HEK293 (cell line): Measurements from ENCODE around the gene RAB7A.

Experiments used
- BCL11A ChIP-seq: fragments of 450-650 bp; formaldehyde crosslinking; IDR thresholded peaks from 2 replicates; pipeline ENCODE4 v1.5.1; 2016; ENCODE audit warnings: low read depth, missing biosample characterization, missing genetic modification characterization
- GLIS1 ChIP-seq: fragments of 450-650 bp; formaldehyde crosslinking; IDR thresholded peaks from 2 replicates; pipeline ENCODE4 v1.5.1; 2016; ENCODE audit warnings: missing biosample characterization, missing genetic modification characterization
- KLF1 ChIP-seq: fragments of 450-650 bp; formaldehyde crosslinking; IDR thresholded peaks from 2 replicates; pipeline ENCODE4 v1.5.1; 2016; ENCODE audit warnings: missing biosample characterization, missing genetic modification characterization
- KLF16 ChIP-seq: fragments of 450-650 bp; formaldehyde crosslinking; IDR thresholded peaks from 2 replicates; pipeline ENCODE4 v1.5.1; 2017; ENCODE audit warnings: missing biosample characterization, missing genetic modification characterization
- PRDM1 ChIP-seq: fragments of 450-650 bp; formaldehyde crosslinking; IDR thresholded peaks from 2 replicates; pipeline ENCODE4; 2016; ENCODE audit warnings: missing biosample characterization, missing genetic modification characterization
- SETDB1 ChIP-seq: IDR thresholded peaks from one replicate; pipeline ENCODE4 v1.6.1; 2017; ENCODE audit warnings: mild to moderate bottlenecking, low read length, moderate library complexity, mixed read lengths; ENCODE audit not compliant: insufficient read length
- TCF7L2 ChIP-seq: IDR thresholded peaks from 2 replicates; pipeline ENCODE4 v1.6.1; 2011; ENCODE audit warnings: low read depth, mild to moderate bottlenecking, inconsistent platforms, low read length, moderate library complexity, borderline replicate concordance
- ZBTB20 ChIP-seq: fragments of 450-650 bp; formaldehyde crosslinking; IDR thresholded peaks from 2 replicates; pipeline ENCODE4 v1.5.1; 2016; ENCODE audit warnings: missing biosample characterization, missing genetic modification characterization
- ZEB2 ChIP-seq: fragments of 450-650 bp; formaldehyde crosslinking; IDR thresholded peaks from 2 replicates; pipeline ENCODE4 v1.5.1; 2016; ENCODE audit warnings: missing biosample characterization, missing genetic modification characterization
- ZFP69B ChIP-seq: fragments of 450-650 bp; formaldehyde crosslinking; IDR thresholded peaks from 2 replicates; pipeline ENCODE4 v1.5.1; 2016; ENCODE audit warnings: missing biosample characterization, missing genetic modification characterization
- ZNF114 ChIP-seq: fragments of 450-650 bp; formaldehyde crosslinking; IDR thresholded peaks from 2 replicates; pipeline ENCODE4 v1.5.0; 2017; ENCODE audit warnings: missing biosample characterization, missing genetic modification characterization
- ZNF2 ChIP-seq: fragments of 450-650 bp; formaldehyde crosslinking; IDR thresholded peaks from 2 replicates; pipeline ENCODE4 v1.5.1; 2016; ENCODE audit warnings: missing biosample characterization, missing genetic modification characterization
- ZNF223 ChIP-seq: fragments of 450-650 bp; formaldehyde crosslinking; IDR thresholded peaks from 2 replicates; pipeline ENCODE4 v1.5.1; 2016; ENCODE audit warnings: missing biosample characterization, missing genetic modification characterization
- ZNF24 ChIP-seq: fragments of 450-650 bp; formaldehyde crosslinking; IDR thresholded peaks from 2 replicates; pipeline ENCODE4 v1.5.1; 2016; ENCODE audit warnings: missing biosample characterization, missing genetic modification characterization
- ZNF514 ChIP-seq: fragments of 450-650 bp; formaldehyde crosslinking; IDR thresholded peaks from 2 replicates; pipeline ENCODE4 v1.5.1; 2016; ENCODE audit warnings: missing biosample characterization, missing genetic modification characterization
- ZNF571 ChIP-seq: fragments of 450-650 bp; formaldehyde crosslinking; IDR thresholded peaks from 2 replicates; pipeline ENCODE4 v1.5.0; 2017; ENCODE audit warnings: missing biosample characterization, missing genetic modification characterization
- ZNF600 ChIP-seq: fragments of 450-650 bp; formaldehyde crosslinking; IDR thresholded peaks from 2 replicates; pipeline ENCODE4 v1.5.1; 2016; ENCODE audit warnings: missing biosample characterization, missing genetic modification characterization
- ZNF654 ChIP-seq: fragments of 450-650 bp; formaldehyde crosslinking; IDR thresholded peaks from 2 replicates; pipeline ENCODE4 v1.5.1; 2016; ENCODE audit warnings: low read depth, missing biosample characterization, missing genetic modification characterization
- ZNF777 ChIP-seq: fragments of 450-650 bp; formaldehyde crosslinking; IDR thresholded peaks from 2 replicates; pipeline ENCODE4 v1.5.1; 2017; ENCODE audit warnings: missing biosample characterization, missing genetic modification characterization, borderline replicate concordance
- ZXDB ChIP-seq: fragments of 450-650 bp; formaldehyde crosslinking; IDR thresholded peaks from 2 replicates; pipeline ENCODE4 v1.5.1; 2016; ENCODE audit warnings: missing biosample characterization, missing genetic modification characterization
- TF ChIP-seq, protein P1 (sequence below): fragments of 450-650 bp; formaldehyde crosslinking; IDR thresholded peaks from 2 replicates; pipeline ENCODE4 v1.5.1; 2016; ENCODE audit warnings: missing biosample characterization, missing genetic modification characterization
- TF ChIP-seq, protein P2 (sequence below): fragments of 450-650 bp; formaldehyde crosslinking; IDR thresholded peaks from 2 replicates; pipeline ENCODE4 v1.5.1; 2016; ENCODE audit warnings: missing biosample characterization, missing genetic modification characterization
- TF ChIP-seq, protein P3 (sequence below): fragments of 450-650 bp; formaldehyde crosslinking; IDR thresholded peaks from 2 replicates; pipeline ENCODE4 v1.5.1; 2016; ENCODE audit warnings: missing biosample characterization, missing genetic modification characterization, low read depth
- TF ChIP-seq, protein P4 (sequence below): fragments of 450-650 bp; formaldehyde crosslinking; IDR thresholded peaks from 2 replicates; pipeline ENCODE4 v1.5.1; 2017; ENCODE audit warnings: missing biosample characterization, missing genetic modification characterization
- TF ChIP-seq, protein P5 (sequence below): fragments of 450-650 bp; formaldehyde crosslinking; IDR thresholded peaks from 2 replicates; pipeline ENCODE4 v1.5.1; 2017; ENCODE audit warnings: missing biosample characterization, mild to moderate bottlenecking, missing genetic modification characterization, moderate library complexity
- TF ChIP-seq, protein P6 (sequence below): fragments of 450-650 bp; formaldehyde crosslinking; IDR thresholded peaks from 2 replicates; pipeline ENCODE4 v1.5.1; 2016; ENCODE audit warnings: missing biosample characterization, missing genetic modification characterization
- TF ChIP-seq, protein P7 (sequence below): fragments of 450-650 bp; formaldehyde crosslinking; IDR thresholded peaks from 2 replicates; pipeline ENCODE4 v1.5.1; 2016; ENCODE audit warnings: missing biosample characterization, missing genetic modification characterization

The RAB7A gene

DNA sequence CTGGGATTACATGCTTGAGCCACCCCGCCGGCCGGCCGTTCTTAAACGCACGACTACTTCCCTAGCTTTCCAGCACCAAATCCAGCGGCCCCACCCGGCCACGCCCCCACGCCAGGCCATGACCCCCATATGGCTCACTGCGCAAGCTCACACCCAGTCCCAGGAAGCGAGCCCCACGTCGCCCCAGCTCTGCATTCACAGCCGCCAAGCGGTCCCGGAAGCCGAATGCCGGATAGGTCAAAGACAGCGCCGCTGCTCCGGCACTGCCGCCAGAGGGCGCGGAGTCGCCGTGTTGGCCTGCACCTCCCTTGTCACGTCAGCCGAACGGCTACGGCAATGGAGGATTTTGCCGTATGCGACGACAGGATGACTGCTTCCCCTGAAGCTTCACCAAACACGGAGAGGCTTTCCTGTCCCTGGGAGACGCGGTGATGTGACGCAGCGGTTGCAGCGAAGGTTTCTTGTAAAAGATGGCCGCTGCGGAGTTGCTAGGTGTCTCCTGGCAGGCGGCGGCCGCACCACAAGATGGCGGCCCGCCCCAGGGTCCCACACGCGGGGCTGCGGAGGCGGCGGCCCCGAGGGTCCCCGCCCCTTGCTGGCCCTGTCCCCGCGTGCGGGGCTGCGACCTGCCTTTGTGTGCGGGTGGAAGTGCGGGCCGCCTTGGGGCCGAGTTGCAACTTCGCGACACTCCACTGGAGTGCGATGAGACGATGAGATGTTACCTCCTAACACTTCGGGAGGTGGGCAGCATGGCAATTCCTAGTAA is 45.2 kb upstream of the RAB7A start (continued):
- TF ChIP-seq ZNF114 (tag by site-specific recombination) (no peak), GLIS1 (tag by site-specific recombination) (peak; percentile 64; the same call in 1 of the 2 replicates), ZEB2 (tag by site-specific recombination) (peak; percentile 84), ZNF223 (peak; percentile 99), ZNF24 (tag by site-specific recombination) (peak; percentile 84), ZNF654 (peak; percentile 69), ZNF514 (tag by site-specific recombination) (no peak), ZNF600 (peak; percentile 83), ZNF2 (tag by site-specific recombination) (peak; percentile 99), KLF1 (tag by site-specific recombination) (peak; percentile 88), PRDM1 (tag by site-specific recombination) (no peak), TCF7L2 (no peak), ZBTB20 (tag by site-specific recombination) (peak; percentile 76), BCL11A (no peak; the same call in none of the 2 replicates), ZXDB (peak; percentile 90), SETDB1 (no peak), KLF16 (tag by site-specific recombination) (peak; percentile 38; the same call in 1 of the 2 replicates), ZFP69B (tag by site-specific recombination) (peak; percentile 68), ZNF571 (tag by site-specific recombination) (no peak), ZNF777 (tag by site-specific recombination) (no peak)
- TF ChIP-seq, protein P1, sequence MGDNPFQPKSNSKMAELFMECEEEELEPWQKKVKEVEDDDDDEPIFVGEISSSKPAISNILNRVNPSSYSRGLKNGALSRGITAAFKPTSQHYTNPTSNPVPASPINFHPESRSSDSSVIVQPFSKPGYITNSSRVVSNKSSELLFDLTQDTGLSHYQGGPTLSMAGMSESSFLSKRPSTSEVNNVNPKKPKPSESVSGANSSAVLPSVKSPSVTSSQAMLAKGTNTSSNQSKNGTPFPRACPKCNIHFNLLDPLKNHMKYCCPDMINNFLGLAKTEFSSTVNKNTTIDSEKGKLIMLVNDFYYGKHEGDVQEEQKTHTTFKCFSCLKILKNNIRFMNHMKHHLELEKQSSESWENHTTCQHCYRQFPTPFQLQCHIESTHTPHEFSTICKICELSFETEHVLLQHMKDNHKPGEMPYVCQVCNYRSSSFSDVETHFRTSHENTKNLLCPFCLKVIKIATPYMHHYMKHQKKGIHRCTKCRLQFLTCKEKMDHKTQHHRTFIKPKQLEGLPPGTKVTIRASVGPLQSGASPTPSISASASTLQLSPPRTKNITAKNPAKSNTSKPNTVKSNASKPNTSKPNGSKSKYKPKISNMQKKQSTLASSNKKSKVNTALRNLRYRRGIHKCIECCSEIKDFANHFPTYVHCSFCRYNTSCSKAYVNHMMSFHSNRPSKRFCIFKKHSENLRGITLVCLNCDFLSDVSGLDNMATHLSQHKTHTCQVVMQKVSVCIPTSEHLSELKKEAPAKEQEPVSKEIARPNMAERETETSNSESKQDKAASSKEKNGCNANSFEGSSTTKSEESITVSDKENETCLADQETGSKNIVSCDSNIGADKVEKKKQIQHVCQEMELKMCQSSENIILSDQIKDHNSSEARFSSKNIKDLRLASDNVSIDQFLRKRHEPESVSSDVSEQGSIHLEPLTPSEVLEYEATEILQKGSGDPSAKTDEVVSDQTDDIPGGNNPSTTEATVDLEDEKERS (tag by site-specific recombination) = peak; percentile 78; the same call in 1 of the 2 replicates
- TF ChIP-seq, protein P2, sequence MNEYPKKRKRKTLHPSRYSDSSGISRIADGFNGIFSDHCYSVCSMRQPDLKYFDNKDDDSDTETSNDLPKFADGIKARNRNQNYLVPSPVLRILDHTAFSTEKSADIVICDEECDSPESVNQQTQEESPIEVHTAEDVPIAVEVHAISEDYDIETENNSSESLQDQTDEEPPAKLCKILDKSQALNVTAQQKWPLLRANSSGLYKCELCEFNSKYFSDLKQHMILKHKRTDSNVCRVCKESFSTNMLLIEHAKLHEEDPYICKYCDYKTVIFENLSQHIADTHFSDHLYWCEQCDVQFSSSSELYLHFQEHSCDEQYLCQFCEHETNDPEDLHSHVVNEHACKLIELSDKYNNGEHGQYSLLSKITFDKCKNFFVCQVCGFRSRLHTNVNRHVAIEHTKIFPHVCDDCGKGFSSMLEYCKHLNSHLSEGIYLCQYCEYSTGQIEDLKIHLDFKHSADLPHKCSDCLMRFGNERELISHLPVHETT (tag by site-specific recombination) = no peak
- TF ChIP-seq, protein P3, sequence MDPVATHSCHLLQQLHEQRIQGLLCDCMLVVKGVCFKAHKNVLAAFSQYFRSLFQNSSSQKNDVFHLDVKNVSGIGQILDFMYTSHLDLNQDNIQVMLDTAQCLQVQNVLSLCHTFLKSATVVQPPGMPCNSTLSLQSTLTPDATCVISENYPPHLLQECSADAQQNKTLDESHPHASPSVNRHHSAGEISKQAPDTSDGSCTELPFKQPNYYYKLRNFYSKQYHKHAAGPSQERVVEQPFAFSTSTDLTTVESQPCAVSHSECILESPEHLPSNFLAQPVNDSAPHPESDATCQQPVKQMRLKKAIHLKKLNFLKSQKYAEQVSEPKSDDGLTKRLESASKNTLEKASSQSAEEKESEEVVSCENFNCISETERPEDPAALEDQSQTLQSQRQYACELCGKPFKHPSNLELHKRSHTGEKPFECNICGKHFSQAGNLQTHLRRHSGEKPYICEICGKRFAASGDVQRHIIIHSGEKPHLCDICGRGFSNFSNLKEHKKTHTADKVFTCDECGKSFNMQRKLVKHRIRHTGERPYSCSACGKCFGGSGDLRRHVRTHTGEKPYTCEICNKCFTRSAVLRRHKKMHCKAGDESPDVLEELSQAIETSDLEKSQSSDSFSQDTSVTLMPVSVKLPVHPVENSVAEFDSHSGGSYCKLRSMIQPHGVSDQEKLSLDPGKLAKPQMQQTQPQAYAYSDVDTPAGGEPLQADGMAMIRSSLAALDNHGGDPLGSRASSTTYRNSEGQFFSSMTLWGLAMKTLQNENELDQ (tag by site-specific recombination) = no peak
- TF ChIP-seq, protein P4, sequence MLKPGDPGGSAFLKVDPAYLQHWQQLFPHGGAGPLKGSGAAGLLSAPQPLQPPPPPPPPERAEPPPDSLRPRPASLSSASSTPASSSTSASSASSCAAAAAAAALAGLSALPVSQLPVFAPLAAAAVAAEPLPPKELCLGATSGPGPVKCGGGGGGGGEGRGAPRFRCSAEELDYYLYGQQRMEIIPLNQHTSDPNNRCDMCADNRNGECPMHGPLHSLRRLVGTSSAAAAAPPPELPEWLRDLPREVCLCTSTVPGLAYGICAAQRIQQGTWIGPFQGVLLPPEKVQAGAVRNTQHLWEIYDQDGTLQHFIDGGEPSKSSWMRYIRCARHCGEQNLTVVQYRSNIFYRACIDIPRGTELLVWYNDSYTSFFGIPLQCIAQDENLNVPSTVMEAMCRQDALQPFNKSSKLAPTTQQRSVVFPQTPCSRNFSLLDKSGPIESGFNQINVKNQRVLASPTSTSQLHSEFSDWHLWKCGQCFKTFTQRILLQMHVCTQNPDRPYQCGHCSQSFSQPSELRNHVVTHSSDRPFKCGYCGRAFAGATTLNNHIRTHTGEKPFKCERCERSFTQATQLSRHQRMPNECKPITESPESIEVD = no peak
- TF ChIP-seq, protein P5, sequence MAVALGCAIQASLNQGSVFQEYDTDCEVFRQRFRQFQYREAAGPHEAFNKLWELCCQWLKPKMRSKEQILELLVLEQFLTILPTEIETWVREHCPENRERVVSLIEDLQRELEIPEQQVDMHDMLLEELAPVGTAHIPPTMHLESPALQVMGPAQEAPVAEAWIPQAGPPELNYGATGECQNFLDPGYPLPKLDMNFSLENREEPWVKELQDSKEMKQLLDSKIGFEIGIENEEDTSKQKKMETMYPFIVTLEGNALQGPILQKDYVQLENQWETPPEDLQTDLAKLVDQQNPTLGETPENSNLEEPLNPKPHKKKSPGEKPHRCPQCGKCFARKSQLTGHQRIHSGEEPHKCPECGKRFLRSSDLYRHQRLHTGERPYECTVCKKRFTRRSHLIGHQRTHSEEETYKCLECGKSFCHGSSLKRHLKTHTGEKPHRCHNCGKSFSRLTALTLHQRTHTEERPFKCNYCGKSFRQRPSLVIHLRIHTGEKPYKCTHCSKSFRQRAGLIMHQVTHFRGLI (tag by site-specific recombination) = peak; percentile 81
- TF ChIP-seq, protein P6, sequence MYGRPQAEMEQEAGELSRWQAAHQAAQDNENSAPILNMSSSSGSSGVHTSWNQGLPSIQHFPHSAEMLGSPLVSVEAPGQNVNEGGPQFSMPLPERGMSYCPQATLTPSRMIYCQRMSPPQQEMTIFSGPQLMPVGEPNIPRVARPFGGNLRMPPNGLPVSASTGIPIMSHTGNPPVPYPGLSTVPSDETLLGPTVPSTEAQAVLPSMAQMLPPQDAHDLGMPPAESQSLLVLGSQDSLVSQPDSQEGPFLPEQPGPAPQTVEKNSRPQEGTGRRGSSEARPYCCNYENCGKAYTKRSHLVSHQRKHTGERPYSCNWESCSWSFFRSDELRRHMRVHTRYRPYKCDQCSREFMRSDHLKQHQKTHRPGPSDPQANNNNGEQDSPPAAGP = peak; percentile 93
- TF ChIP-seq, protein P7, sequence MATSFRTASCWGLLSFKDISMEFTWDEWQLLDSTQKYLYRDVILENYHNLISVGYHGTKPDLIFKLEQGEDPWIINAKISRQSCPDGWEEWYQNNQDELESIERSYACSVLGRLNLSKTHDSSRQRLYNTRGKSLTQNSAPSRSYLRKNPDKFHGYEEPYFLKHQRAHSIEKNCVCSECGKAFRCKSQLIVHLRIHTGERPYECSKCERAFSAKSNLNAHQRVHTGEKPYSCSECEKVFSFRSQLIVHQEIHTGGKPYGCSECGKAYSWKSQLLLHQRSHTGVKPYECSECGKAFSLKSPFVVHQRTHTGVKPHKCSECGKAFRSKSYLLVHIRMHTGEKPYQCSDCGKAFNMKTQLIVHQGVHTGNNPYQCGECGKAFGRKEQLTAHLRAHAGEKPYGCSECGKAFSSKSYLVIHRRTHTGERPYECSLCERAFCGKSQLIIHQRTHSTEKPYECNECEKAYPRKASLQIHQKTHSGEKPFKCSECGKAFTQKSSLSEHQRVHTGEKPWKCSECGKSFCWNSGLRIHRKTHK (tag by site-specific recombination) = no peak
